ENCODE results near the gene SCT. TPM values are rescaled to one million over a fixed set of nuclear protein-coding genes. Genes with fewer than 3 reads are reported as not detected.

SCT gene
- total RNA-seq, 1 donor: not detected

GRCh38 chr11:592501-592900, 34.5 kb downstream of the SCT start:
- no peak for DNase-seq (ENCODE audit: low read depth in 2 of 3, low spot score in 2 of 3)

GRCh38 chr11:590997-591396, 36.0 kb downstream of the SCT start:
- DNase-seq (ENCODE audit: low read depth in 2 of 3, low spot score in 2 of 3): no peak

GRCh38 chr11:589798-590197, 37.2 kb downstream of the SCT start:
- no peak for DNase-seq (ENCODE audit: low read depth in 2 of 3, low spot score in 2 of 3)

- peak; percentile 29 to 68 (median 45) for DNase-seq (ENCODE audit: low read depth in 2 of 3, low spot score in 2 of 3)
These were observed 39.0 kb downstream of the SCT start for GRCh38 chr11:587978-588380.

DNA sequence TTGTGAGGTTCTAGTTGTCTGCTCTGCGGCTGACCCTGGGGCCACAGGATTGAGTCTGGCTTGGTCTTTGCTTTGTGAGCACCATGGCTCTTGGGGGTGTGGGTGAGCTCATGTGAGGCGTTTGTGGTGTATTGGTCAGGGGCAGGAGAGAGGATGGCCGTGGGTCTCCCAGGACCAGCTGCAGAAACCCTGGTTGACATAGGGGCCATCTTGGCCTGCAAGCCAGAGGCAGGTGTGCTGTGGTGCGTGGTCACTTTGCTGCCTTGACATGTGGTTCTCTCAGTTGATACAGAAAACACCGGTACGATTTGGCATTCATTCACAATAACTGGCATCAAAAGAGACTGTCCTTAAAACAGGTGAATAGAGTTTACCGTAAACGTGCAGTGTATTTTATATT, 39.4 kb downstream of the SCT start:
- no peak for DNase-seq (ENCODE audit: low read depth in 2 of 3, low spot score in 2 of 3)

GRCh38 chr11:586376-587316, 40.3 kb downstream of the SCT start:
- no peak for DNase-seq (ENCODE audit: low read depth in 2 of 3, low spot score in 2 of 3)

DNA sequence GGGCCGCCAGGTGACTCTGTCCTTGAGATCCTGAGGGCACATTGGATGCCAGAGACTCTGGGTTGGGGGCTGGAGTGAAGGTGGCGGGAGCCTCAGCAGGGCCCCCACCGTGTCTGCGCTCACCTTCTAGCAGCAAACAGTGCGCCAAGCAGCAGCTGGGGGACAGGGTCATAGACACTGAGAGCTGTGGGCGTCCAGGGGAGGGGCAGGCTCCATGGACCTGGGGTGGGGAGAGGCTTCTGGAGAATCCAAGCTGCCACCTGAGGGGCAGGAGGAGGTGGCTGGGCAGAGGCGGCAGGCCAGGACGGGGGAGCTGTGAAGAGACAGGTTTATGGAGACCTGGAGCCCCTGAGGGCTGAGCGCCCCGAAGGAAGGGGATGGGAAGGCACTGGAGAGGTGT, 42.7 kb downstream of the SCT start:
- no peak for DNase-seq (ENCODE audit: low read depth in 2 of 3, low spot score in 2 of 3)

DNA sequence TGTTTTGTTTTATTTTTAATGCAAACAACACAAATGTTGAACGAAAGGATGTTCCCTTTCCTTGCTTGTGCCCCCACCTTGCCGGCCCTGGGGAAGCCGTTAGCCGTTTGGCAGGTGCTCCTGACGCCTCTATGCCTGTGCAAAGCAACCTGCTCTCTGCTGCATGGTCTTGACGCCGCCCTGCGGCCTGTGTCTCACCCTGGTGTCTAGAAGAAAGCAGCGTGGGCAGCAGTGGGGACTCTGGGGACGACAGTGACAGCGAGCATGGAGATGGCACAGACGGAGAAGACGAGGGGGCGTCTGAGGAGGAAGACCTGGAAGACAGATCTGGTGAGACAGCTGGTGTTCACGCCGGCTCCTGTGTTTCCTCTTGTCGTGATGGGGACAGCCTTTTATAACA, 45.2 kb downstream of the SCT start:
- DNase-seq (ENCODE audit: low read depth in 2 of 3, low spot score in 2 of 3): no peak

DNA sequence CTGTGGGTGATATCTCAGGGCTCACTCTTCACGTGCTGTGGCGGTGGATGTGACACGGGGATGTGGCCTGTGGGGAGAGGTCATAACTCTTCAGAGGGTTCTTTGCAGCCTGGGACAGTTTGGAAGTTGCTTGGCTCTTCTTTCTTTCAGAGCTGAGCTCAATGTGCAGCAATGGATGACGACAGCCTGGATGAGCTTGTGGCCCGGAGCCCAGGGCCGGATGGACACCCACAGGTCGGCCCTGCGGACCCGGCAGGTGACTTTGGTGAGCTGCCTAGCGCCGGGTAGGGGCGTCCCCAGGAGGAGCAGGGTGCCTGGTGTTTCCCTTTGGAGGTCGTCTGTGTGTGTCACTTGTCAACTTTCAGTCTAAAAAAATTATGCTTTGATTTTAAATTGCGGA, 45.6 kb downstream of the SCT start:
- no peak for DNase-seq (ENCODE audit: low read depth in 2 of 3, low spot score in 2 of 3)

DNA sequence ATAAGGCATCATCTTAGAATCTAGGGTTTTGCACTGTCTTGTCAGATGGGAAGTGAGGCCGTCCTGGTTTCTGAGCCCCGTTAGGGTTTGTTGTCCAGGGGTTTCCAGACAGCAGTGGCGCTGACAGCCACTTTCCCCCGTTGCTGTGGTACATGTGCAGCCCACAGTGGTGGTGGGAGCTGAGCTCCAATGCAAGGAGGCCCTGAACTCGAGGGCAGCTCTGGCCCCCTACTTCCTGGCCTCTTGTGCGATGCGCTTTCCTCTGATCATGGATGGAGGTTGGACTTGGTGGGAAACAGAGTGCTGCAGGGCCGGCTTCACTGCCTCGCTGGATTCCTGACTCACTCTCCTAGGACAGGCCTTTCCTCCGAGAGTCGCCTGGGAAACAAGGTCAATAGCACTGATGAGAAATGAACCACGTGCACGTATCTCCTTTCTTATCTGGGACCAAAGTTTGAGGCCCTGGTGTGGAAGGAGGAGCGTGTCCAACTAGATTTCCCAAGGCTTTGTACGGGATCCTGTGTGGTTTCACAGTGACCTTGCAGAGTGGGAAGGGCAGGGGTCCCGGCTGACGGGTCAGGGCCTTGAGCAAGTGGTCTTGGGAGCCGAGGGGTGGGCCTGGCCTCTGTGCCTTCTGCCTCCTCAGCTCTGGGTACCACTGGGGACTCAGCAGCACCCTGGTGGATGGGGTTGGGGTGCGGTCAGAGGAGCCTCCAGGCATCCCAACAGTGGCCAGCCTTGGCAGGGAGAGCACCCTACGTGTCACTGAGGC, 47.0 kb downstream of the SCT start:
- DNase-seq (ENCODE audit: low read depth in 2 of 3, low spot score in 2 of 3): no peak

- DNase-seq (ENCODE audit: low read depth in 2 of 3, low spot score in 2 of 3): no peak
These were observed 48.5 kb downstream of the SCT start for GRCh38 chr11:578276-579035.

DNA sequence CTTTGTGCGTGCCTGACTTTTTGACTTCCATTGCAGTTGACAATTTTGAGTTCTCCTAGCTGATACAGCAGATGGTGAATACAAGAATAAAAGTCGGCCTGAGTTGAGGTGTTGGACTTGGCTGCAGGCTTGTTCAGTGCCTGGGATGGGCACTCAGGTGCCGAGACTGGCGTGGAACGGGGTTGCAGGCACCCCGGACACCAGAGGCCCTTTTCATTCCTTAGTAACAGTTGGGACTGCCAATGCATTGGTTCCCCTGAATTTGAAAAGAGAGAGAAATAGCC, 49.4 kb downstream of the SCT start:
- DNase-seq (ENCODE audit: low read depth in 2 of 3, low spot score in 2 of 3): no peak

GRCh38 chr11:576811-577610, 50.0 kb downstream of the SCT start:
- DNase-seq (ENCODE audit: low read depth in 2 of 3, low spot score in 2 of 3): no peak

Other genes starting within 250 kb of the SCT start
- gene PKP3, start 233.0 kb downstream of the SCT start, total RNA-seq: 0.27 TPM
- 75.7 TPM for gene SIGIRR, start 212.2 kb downstream of the SCT start, total RNA-seq
- 7.0 TPM for gene ANO9, start 185.2 kb downstream of the SCT start, total RNA-seq
- 42.3 TPM for gene PTDSS2, start 176.9 kb downstream of the SCT start, total RNA-seq
- gene RNH1, start 119.9 kb downstream of the SCT start, total RNA-seq: 165 TPM
- gene HRAS, start 91.6 kb downstream of the SCT start, total RNA-seq: 22.1 TPM
- 3.5 TPM for gene LRRC56, start 89.7 kb downstream of the SCT start, total RNA-seq
- gene LMNTD2, start 66.4 kb downstream of the SCT start, total RNA-seq: 1.6 TPM
- 30.2 TPM for gene RASSF7, start 66.2 kb downstream of the SCT start, total RNA-seq
- gene PHRF1, start 50.7 kb downstream of the SCT start, total RNA-seq: 36.6 TPM
- 62.5 TPM for gene IRF7, start 11.2 kb downstream of the SCT start, total RNA-seq
- gene CDHR5, start 2.2 kb downstream of the SCT start, total RNA-seq: not detected
- gene DRD4, start 10.1 kb upstream of the SCT start, total RNA-seq: 0.27 TPM
- 80.8 TPM for gene DEAF1, start 68.0 kb upstream of the SCT start, total RNA-seq
- 25.6 TPM for gene TMEM80, start 68.6 kb upstream of the SCT start, total RNA-seq
- gene EPS8L2, start 79.0 kb upstream of the SCT start, total RNA-seq: 5.7 TPM
- 401 TPM for gene TALDO1, start 120.3 kb upstream of the SCT start, total RNA-seq
- 41.7 TPM for gene GATD1, start 150.3 kb upstream of the SCT start, total RNA-seq
- gene CEND1, start 162.9 kb upstream of the SCT start, total RNA-seq: not detected
- gene SLC25A22, start 171.1 kb upstream of the SCT start, total RNA-seq: 12.1 TPM
- 11.3 TPM for gene PIDD1, start 178.1 kb upstream of the SCT start, total RNA-seq
- gene RPLP2, start 182.8 kb upstream of the SCT start, total RNA-seq: 2,675 TPM
- 107 TPM for gene PNPLA2, start 191.7 kb upstream of the SCT start, total RNA-seq
- gene CRACR2B, start 200.7 kb upstream of the SCT start, total RNA-seq: 3.8 TPM
- 145 TPM for gene CD151, start 205.8 kb upstream of the SCT start, total RNA-seq
- 41.5 TPM for gene POLR2L, start 215.3 kb upstream of the SCT start, total RNA-seq
- 48.2 TPM for gene TSPAN4, start 215.7 kb upstream of the SCT start, total RNA-seq

Measured in hematopoietic multipotent progenitor cell (in vitro differentiated cells).